Activated CD4-positive, alpha-beta T cell treated with anti-CD3 and anti-CD28 coated beads for 24 hours (primary cell): ENCODE measurements around the gene INAFM2.

ENCODE experiments used
- DNase-seq, 2 donors: peaks; one replicate each; pipeline ENCODE4 v3.0.0-alpha.2; 2020; ENCODE audit warnings: low read depth in 2 of 2

INAFM2 gene

GRCh38 chr15:40306908-40307307 lies 16.6 kb upstream of the INAFM2 start:
- DNase-seq, result no peak

- DNase-seq, result peak; percentile 39 to 48
Observed at GRCh38 chr15:40307421-40308211, 15.9 kb upstream of the INAFM2 start, which contains the start of gene PLCB2. PLCB2 (minus strand) TSS chr15:40307935; CDS start chr15:40307672, 263 bp downstream.

GRCh38 chr15:40309344-40309862 lies 14.1 kb upstream of the INAFM2 start:
- DNase-seq, result no peak

DNA sequence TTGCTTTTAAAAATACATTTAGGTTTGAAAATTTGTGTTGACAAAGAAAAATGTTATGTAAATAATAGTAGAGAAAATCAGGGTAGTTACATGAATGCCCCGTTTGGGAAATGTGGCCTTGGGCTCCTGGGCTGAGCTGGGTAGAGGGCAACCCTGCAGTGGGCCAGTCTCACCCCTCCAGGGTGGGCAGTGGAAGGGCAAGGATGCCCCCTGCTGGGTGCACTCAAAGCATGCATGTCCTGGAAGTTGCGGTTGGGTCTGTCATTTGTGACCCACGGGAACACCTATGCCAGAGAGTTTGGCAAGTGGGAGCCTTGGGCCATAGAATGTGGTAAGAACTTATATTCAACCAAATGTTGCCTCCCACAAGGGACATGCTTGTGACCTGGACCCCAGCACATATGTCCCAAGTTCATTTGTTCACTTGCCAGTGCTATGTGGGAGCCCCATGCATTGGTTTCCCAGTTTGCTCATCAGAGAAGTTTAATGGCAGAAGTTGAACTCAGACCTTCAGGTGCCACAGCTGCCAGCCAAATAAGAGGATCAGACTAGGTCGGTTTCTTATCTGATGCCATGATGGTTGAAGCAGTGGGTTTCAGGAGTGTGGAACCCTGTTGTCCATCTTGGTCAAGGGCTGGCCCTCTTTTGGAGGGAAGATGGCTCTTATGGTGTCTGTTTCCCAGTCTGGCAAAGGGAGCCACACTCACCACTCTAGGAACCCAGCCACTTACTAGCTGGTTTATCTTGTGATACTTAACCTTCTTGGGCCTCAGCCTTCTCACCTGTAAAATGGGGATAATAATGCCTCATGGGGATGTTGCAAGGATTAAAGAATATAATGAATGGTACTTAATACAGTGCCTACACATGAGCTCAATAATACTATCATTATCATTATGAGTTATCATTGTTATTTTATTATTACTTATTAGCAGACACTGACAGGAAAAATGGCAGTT lies 13.2 kb upstream of the INAFM2 start:
- DNase-seq, result peak in 1 of 2 donors; percentile 50

- no peak for DNase-seq
Observed at GRCh38 chr15:40310993-40311392, 12.5 kb upstream of the INAFM2 start.

DNA sequence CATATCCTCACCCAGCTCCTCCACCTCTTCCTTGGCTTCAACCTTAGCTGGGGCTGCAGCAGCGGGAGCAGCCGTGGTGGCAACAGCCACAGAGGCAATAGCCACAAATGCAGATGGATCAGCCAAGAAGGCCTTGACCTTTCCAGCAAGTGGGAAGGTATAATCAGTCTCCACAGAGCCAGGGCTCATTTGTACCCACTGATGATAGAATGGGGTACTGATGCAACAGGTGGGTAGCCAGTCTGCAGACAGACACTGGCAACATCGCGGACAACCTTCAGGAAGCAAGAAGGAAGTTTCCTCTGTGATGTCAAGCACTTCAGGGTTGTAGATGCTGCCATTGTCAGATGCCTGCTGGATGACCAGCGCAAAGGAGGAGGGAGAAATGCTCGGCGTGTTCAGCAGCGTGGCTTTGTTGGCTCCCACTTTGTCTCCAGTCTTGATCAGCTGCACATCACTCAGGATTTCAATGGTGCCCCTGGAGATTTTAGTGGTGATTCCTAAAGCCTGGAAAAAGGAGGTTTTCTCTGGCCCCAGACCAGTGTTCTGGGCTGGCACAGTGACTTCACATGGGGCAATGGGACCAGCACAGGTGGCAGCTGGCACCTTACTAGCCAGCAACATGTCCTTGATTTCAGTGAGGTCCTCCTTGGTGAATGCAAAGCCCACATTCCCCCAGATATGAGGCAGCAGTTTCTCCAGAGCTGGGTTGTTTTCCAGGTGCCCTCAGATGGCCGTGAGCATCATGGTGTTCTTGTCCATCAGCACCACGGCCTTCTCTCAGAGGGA lies 10.9 kb upstream of the INAFM2 start:
- DNase-seq, result no peak

- no peak for DNase-seq
Observed at GRCh38 chr15:40313531-40314398, 9.7 kb upstream of the INAFM2 start.

DNA sequence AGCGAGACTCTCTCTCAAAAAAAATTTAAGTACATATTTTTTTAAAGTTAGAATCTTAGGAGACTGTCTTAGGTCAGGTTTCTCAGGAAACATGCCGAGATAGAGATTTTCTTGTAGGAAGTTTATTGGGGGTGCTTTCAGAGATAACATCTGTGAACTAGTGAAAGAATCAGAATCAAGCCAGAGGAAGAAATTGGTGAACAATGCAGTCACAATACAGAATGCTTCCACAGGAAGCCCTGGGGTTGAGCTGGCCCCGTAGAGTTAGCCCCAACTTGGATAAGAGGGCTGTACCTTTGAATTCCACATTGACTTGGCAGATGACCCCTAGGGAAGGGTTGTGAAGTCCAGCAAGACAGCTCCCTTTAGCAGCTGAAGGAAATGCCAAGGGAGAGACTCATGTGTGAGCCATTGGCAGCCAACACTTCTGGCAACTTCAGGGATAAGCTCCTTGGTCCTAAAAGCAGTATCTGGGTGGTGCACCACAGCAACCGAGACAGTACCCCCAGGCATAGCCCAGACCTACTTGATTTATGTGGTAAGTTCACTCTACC lies 8.7 kb upstream of the INAFM2 start:
- DNase-seq, result no peak

GRCh38 chr15:40316931-40317330 lies 6.6 kb upstream of the INAFM2 start:
- DNase-seq, result no peak

DNA sequence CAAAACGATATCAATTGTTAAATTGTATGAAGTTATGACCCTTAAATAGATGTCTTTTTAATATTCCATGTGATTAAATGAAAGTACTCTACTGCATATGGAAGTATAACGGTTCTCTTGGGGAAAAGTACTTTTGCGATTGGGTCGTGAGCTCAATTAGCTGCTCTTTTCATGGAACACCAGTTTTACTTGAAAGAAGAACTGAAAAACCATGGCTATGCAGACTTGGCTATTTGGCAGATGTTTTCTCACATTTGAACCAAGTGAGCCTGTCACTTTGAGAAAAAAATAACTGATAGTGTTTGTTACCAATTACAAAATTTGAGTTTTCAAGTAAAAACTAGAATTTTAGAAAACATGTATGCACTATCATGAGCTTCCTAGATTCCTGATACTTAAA lies 5.9 kb upstream of the INAFM2 start:
- no peak for DNase-seq

- no peak for DNase-seq
Observed at GRCh38 chr15:40320409-40320808, 3.1 kb upstream of the INAFM2 start.

DNA sequence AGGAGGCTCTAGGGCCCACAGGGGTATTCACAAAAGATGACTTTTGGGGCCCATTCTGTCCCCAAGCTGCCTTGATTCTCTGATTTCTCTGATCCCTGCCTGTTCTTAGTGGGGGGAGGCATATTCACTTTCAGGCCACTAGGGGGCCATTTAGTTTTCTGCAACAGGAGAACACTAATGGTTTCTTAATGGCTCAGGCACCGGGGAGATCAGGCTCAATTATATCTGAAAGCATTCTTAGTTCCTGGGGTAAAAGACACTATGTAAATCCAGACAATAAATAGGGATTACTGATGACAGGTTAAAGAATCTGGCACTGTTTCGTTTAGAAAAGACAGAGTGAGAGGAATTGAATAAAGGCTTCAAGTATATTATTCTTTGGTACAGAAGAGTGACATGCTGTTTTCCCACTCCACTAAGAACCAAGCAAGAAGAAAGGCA lies 2.5 kb upstream of the INAFM2 start:
- DNase-seq, result peak in 1 of 2 donors; percentile 47

GRCh38 chr15:40322531-40323238 lies 807 bp upstream of the INAFM2 start:
- no peak for DNase-seq

DNA sequence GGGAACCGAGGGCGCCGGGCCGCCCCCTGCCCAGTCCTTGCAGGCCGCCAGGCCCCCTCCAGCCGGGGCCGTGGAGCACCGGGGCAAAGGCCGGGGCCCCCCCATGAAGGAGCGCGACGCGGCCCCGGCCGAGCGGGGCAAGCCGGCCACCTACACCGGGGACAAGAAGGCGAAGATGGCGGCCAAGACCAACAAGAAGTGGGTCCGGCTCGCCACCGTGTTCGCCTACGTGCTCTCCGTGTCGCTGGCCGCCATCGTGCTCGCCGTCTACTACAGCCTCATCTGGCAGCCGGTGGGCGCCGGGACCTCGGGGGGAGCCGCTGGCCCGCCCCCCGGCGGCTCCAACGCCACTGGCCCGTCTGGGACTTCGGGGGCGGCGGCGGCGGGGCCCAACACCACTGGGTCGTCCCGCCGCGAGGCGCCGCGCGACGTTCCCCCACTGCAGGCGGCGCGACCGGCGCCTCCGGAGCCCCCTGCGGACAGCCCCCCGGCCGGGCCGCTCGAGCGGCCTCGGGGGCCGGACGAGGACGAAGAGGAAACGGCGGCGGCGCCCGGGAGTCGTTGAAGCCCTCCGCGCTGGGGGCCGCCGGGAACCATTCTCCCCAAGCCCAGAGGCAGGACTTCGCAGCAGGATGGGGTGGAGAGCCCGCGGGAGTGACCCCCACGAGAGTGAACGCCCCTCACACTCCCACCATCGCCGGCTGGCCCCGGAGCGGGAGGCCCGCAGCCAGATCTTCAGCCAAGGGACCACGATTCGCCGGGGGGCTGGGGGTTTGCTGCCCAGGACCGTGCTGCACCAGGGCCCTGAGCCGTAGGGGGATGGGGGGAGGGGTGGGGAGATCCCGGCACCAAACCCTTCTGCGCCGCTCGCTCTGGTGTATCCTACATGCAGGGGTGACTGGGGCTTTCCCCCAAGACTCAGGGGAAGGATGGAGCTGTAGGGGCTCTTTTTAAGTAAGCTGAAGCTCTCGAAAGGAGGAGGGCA lies 753 bp downstream of the INAFM2 start:
- DNase-seq, result no peak

DNA sequence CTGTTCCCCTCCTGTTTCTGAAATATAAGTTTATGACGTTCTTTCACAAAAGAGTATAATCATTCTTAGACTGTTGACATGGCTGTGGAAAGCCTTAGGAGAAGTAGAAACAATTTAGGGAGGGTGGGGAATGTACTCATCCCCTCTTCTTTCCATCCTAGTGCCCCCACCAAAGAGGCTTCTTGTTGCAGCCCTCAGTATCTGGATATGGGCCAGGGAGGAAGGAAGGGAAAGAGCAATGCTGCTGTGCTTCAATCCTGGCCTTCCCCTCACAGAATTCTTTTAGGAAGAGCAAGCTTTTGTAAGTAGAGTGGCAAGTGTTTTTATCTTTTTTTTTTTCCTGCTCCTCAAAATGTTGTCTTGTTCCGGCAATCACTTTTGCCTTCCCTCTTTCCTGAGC lies 1.7 kb downstream of the INAFM2 start:
- no peak for DNase-seq

GRCh38 chr15:40325700-40326099 lies 2.2 kb downstream of the INAFM2 start:
- DNase-seq, result no peak

DNA sequence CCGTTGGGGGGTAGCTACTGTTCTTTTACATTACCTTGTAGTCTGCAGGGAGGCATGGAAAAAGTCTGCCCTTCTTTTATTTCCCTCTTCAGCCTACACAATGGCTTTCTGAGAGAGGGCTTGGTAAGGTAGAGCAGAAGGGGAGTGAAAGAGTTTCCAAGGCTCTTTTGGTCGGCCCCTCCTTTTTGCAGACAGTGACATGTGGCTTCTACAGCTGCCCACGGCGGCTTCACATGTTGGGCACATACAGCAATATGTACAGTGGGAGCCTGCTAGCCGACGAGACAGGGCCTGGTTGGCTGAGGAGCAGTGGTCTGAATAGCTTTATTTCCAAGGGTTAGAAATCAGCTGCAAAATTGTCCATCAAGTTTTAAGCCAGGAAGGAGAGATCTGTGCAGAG lies 4.0 kb downstream of the INAFM2 start:
- DNase-seq, result no peak

DNA sequence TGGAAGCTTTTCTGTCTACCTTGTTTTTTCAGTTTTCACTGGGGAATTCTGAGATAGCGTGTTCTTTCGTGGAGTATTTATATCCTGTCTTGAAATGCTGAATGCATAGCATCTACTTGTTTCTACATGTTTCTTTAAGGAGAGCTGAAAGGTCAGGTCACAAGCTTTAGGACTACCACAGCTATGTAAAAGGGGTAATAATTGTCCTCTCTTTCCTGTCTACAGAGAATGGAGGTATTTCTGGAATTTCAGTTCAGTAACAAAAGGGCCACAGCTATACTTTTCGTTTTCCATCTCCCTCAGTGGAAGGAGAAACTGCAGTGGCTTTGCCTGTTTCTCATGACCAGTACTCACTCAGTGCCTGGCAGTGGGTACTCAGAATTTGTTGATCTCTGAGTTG lies 4.7 kb downstream of the INAFM2 start:
- DNase-seq, result no peak
